Panc1 (cell line): ENCODE results near the gene TIAM2.

Experiments used
- CTCF ChIP-seq: fragments of 450-650 bp; IDR thresholded peaks from 2 replicates; pipeline ENCODE4 v1.5.1; 2017; ENCODE audit warnings: mild to moderate bottlenecking
- SIN3A ChIP-seq: IDR thresholded peaks from 2 replicates; pipeline ENCODE4 v1.6.1; 2012; ENCODE audit warnings: low read depth, mild to moderate bottlenecking, low read length, moderate library complexity, borderline replicate concordance; ENCODE audit not compliant: insufficient read depth

GRCh38 chr6:155259204-155259603 is 264.1 kb downstream of the TIAM2 start:
- TF ChIP-seq CTCF: no peak
- no peak for TF ChIP-seq SIN3A
